ENCODE measurements around the gene THRA.

THRA gene

GRCh38 chr17:40062329-40063186 lies at the start of gene THRA:
Gene THRA (plus strand): TSS chr17:40062965. CDS start chr17:40074489, 11,524 bp downstream.
- peak; percentile 40 for DNase-seq (ENCODE audit: low read depth)

GRCh38 chr17:40014375-40014980 lies 48.3 kb upstream of the THRA start:
- no peak for DNase-seq (ENCODE audit: low read depth)

GRCh38 chr17:40015005-40015997 lies 47.5 kb upstream of the THRA start, which contains the start of gene CSF3:
Gene CSF3 (plus strand): TSS chr17:40015440. CDS start chr17:40015475, 35 bp downstream.
- no peak for DNase-seq (ENCODE audit: low read depth)

GRCh38 chr17:40015998-40016985 lies 46.5 kb upstream of the THRA start:
- no peak for DNase-seq (ENCODE audit: low read depth)

- no peak for DNase-seq (ENCODE audit: low read depth)
These were observed 45.2 kb upstream of the THRA start for GRCh38 chr17:40017422-40018080.

- no peak for DNase-seq (ENCODE audit: low read depth)
These were observed 44.3 kb upstream of the THRA start for GRCh38 chr17:40018211-40019121.

- DNase-seq (ENCODE audit: low read depth), result no peak
These were observed 43.4 kb upstream of the THRA start for GRCh38 chr17:40019140-40019991.

- no peak for DNase-seq (ENCODE audit: low read depth)
These were observed 42.6 kb upstream of the THRA start for GRCh38 chr17:40020146-40020545.

- DNase-seq (ENCODE audit: low read depth), result no peak
These were observed 41.3 kb upstream of the THRA start for GRCh38 chr17:40021451-40021971.

GRCh38 chr17:40022497-40022896 lies 40.3 kb upstream of the THRA start:
- DNase-seq (ENCODE audit: low read depth), result no peak

GRCh38 chr17:40022961-40023541 lies 39.7 kb upstream of the THRA start:
- no peak for DNase-seq (ENCODE audit: low read depth)

- DNase-seq (ENCODE audit: low read depth), result no peak
These were observed 39.0 kb upstream of the THRA start for GRCh38 chr17:40023590-40024292.

GRCh38 chr17:40024901-40025300 lies 37.9 kb upstream of the THRA start:
- DNase-seq (ENCODE audit: low read depth), result no peak

- no peak for DNase-seq (ENCODE audit: low read depth)
These were observed 37.2 kb upstream of the THRA start for GRCh38 chr17:40025559-40025958.

- DNase-seq (ENCODE audit: low read depth), result peak; percentile 24
These were observed 36.6 kb upstream of the THRA start for GRCh38 chr17:40025991-40026815.

All from activated gamma-delta T cell treated with anti-CD3 and anti-CD28 coated beads, Interleukin-2, amount 50 U/mL, for 16 hours (primary cell).